ENCODE data around the gene GNS.

- TF ChIP-seq CTCF (IDR thresholded peaks at IDR 0.05) (no peak), MAX (IDR thresholded peaks at IDR 0.05) (no peak), EP300 (IDR thresholded peaks at IDR 0.05) (no peak), RAD21 (conservative IDR thresholded peaks at IDR 0.05 in 1 of 2, IDR thresholded peaks at IDR 0.05 in 1 of 2) (no peak), CEBPB (IDR thresholded peaks at IDR 0.05) (no peak), ESRRA (IDR thresholded peaks at IDR 0.05; ENCODE audit: borderline replicate concordance, low read length) (no peak), USF2 (IDR thresholded peaks at IDR 0.05) (no peak), POLR2A (IDR thresholded peaks at IDR 0.05; ENCODE audit: low read length) (no peak)
Measured at GRCh38 chr12:64752032-64752431, 7.2 kb downstream of the GNS start.

Measured in A549 (cell line).